HepG2 (cell line): Measurements from ENCODE around the gene PDIA6. TPM values are rescaled to one million over a fixed set of nuclear protein-coding genes. Genes with fewer than 3 reads are reported as not detected.

Experiments used
- ARNTL ChIP-seq: sonication (generic); formaldehyde crosslinking; IDR thresholded peaks from 2 replicates; pipeline ENCODE4 v1.4.0; 2020; ENCODE audit warnings: mild to moderate bottlenecking, missing genetic modification reagents
- ATF6 ChIP-seq: sonication (generic); formaldehyde crosslinking; conservative IDR thresholded peaks from 2 replicates; pipeline ENCODE4 v1.4.0; 2020; ENCODE audit warnings: missing genetic modification reagents
- CEBPB ChIP-seq: IDR thresholded peaks from 2 replicates; pipeline ENCODE4 v1.6.1; 2011; ENCODE audit warnings: low read depth, low read length, improper control_type of control experiment, borderline replicate concordance
- DNMT3B ChIP-seq: conservative IDR thresholded peaks from 2 replicates; pipeline ENCODE4 v1.6.1; 2016; ENCODE audit warnings: missing biosample characterization, control low read depth
- ESRRA ChIP-seq: sonication (generic); formaldehyde crosslinking; IDR thresholded peaks from 2 replicates; pipeline ENCODE4 v1.5.1; 2020; ENCODE audit warnings: mild to moderate bottlenecking, low read depth, missing genetic modification reagents
- ETV6 ChIP-seq: sonication (generic); formaldehyde crosslinking; conservative IDR thresholded peaks from 2 replicates; pipeline ENCODE4 v1.4.0; 2020; ENCODE audit warnings: missing genetic modification reagents
- JUN ChIP-seq: sonication (generic); formaldehyde crosslinking; IDR thresholded peaks from 2 replicates; pipeline ENCODE4 v1.4.0; 2020; ENCODE audit warnings: mild to moderate bottlenecking, missing genetic modification reagents
- MAF1 ChIP-seq: sonication (generic); formaldehyde crosslinking; IDR thresholded peaks from 2 replicates; pipeline ENCODE4 v1.5.0; 2020; ENCODE audit warnings: missing genetic modification reagents, borderline replicate concordance
- NFIB ChIP-seq: sonication (generic); formaldehyde crosslinking; IDR thresholded peaks from 2 replicates; pipeline ENCODE4 v1.9.0; 2021; ENCODE audit warnings: missing genetic modification reagents, mild to moderate bottlenecking, borderline replicate concordance
- SIN3A ChIP-seq: IDR thresholded peaks from 2 replicates; pipeline ENCODE4 v1.6.1; 2011; ENCODE audit warnings: low read depth, mild to moderate bottlenecking, control low read depth, low read length, borderline replicate concordance
- SIN3B ChIP-seq: fragments of 150-350 bp; IDR thresholded peaks from 2 replicates; pipeline ENCODE4 v1.6.1; 2014; ENCODE audit warnings: low read length
- ZBTB8A ChIP-seq: sonication (generic); formaldehyde crosslinking; IDR thresholded peaks from 2 replicates; pipeline ENCODE4 v1.4.0; 2020; ENCODE audit warnings: mild to moderate bottlenecking, low read depth, missing genetic modification reagents, borderline replicate concordance
- ZNF407 ChIP-seq: sonication (generic); formaldehyde crosslinking; IDR thresholded peaks from one replicate; pipeline ENCODE4 v1.5.1; 2020; ENCODE audit warnings: mild to moderate bottlenecking, missing genetic modification reagents; ENCODE audit errors: not compliant biosample characterization
- ZNF441 ChIP-seq: sonication (generic); formaldehyde crosslinking; IDR thresholded peaks from 2 replicates; pipeline ENCODE4 v1.7.0; 2021; ENCODE audit warnings: missing genetic modification reagents, borderline replicate concordance
- ZNF543 ChIP-seq: sonication (generic); formaldehyde crosslinking; IDR thresholded peaks from 2 replicates; pipeline ENCODE4 v1.4.0; 2020; ENCODE audit warnings: mild to moderate bottlenecking, missing genetic modification reagents
- ZNF709 ChIP-seq: sonication (generic); formaldehyde crosslinking; IDR thresholded peaks from 2 replicates; pipeline ENCODE4 v1.5.0; 2020; ENCODE audit warnings: mild to moderate bottlenecking, missing genetic modification reagents
- polyA plus RNA-seq, 8 experiments: library from polyadenylated mRNA; depleted of rRNA in 3 of 8; stranded (reverse) in 7 of 8; unstranded in 1 of 8; fragments of >200 nt; fragmentation: Illumina TruSeq in 4 of 8; extraction: Trizol in 4 of 8; gene quantifications; 2 replicates each; pipeline versions ENCODE4 v1.2.1 to v1.2.3, GENCODE V29; 2011 to 2016; ENCODE audit warnings: low read depth in 4 of 8, missing spikeins in 1 of 8, mixed read lengths in 1 of 8; ENCODE audit not compliant: insufficient read depth in 1 of 8
- total RNA-seq, 5 experiments: library from RNA; depleted of rRNA; stranded (reverse); fragments of >200 nt; fragmentation: Illumina TruSeq; extraction: Trizol; gene quantifications; 2 replicates each; pipeline ENCODE4 v1.2.3, GENCODE V29; 2016; ENCODE audit warnings: low read depth in 1 of 5
- TF ChIP-seq, protein P1 (sequence below): sonication (generic); formaldehyde crosslinking; IDR thresholded peaks from 2 replicates; pipeline ENCODE4 v1.4.0; 2020; ENCODE audit warnings: mild to moderate bottlenecking, low read depth, missing genetic modification reagents
- TF ChIP-seq, protein P2 (sequence below): sonication (generic); formaldehyde crosslinking; IDR thresholded peaks from 2 replicates; pipeline ENCODE4 v1.4.0; 2020; ENCODE audit warnings: low read depth, mild to moderate bottlenecking, missing genetic modification reagents

Gene PDIA6
- total and polyA plus RNA-seq, 2 of the 13 experiments (the other 11 are each of a cell fraction or from before 2014, with no cell fraction given), result 586 to 642 TPM

DNA sequence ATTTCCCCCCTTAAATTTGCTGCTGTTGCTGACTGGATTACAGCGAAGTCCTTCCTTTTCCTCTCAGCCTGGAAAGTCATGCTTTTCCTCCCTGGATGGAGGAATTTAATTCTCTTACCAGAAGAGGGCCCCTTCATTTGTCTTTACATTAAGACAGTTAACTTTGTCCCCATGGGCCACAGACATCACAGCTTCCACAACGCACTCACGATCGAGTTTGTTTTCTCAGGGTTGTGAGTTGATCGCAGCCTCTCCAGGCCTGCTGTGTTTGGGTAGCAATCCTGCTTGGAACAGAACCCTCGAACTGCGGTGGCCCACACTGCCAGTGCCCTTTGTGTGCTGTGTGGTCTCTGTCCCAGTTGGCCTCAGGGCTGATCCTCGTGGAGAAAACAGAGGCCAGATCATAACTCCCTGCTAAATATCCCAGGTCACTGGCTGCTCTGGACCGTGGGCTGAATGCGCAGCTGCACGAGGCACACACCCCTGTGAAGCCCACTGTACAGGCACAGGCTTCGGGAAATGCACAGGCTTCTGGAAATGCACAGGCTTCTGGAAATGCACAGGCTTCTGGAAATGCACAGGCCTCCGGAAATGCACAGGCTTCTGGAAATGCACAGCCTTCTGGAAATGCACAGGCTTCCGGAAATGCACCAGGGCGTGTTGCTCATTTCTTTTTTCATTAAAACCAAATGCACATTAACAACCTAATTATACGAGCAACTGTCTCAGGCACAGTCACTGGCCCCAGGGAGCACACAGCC is 2.2 kb upstream of the PDIA6 start (continued):
- no peak for TF ChIP-seq SIN3A
- TF ChIP-seq ZNF543, result no peak
- no peak for TF ChIP-seq DNMT3B (CRISPR knock-in tag)
- TF ChIP-seq, protein P1, sequence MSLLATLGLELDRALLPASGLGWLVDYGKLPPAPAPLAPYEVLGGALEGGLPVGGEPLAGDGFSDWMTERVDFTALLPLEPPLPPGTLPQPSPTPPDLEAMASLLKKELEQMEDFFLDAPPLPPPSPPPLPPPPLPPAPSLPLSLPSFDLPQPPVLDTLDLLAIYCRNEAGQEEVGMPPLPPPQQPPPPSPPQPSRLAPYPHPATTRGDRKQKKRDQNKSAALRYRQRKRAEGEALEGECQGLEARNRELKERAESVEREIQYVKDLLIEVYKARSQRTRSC (CRISPR knock-in tag), result no peak
- no peak for TF ChIP-seq ATF6 (CRISPR knock-in tag)
- no peak for TF ChIP-seq ZNF709 (CRISPR knock-in tag)
- TF ChIP-seq ZNF441 (CRISPR knock-in tag), result no peak
- no peak for TF ChIP-seq ETV6 (CRISPR knock-in tag)
- no peak for TF ChIP-seq MAF1 (CRISPR knock-in tag)
- no peak for TF ChIP-seq CEBPB
- no peak for TF ChIP-seq ZBTB8A (CRISPR knock-in tag)
- TF ChIP-seq ARNTL (CRISPR knock-in tag), result 0 out of 2 replicates have a peak, but pooled peaks have one; percentile 29
- TF ChIP-seq, protein P2, sequence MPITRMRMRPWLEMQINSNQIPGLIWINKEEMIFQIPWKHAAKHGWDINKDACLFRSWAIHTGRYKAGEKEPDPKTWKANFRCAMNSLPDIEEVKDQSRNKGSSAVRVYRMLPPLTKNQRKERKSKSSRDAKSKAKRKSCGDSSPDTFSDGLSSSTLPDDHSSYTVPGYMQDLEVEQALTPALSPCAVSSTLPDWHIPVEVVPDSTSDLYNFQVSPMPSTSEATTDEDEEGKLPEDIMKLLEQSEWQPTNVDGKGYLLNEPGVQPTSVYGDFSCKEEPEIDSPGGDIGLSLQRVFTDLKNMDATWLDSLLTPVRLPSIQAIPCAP (CRISPR knock-in tag), result no peak
- TF ChIP-seq NFIB (CRISPR knock-in tag), result no peak
- no peak for TF ChIP-seq SIN3B
- TF ChIP-seq JUN (CRISPR knock-in tag), result no peak
- no peak for TF ChIP-seq ZNF407
- TF ChIP-seq ESRRA (CRISPR knock-in tag), result peak; percentile 26; the same call in 1 of the 2 replicates
